Loucy (cell line): ENCODE results near the gene UPK3B.
"Not testable (repeated sequence)": the region's sequence is repeated elsewhere in the genome, so short reads cannot be mapped to it uniquely, and the experiment has no call there.

Source experiments
- H2AFZ ChIP-seq: fragments of 200-600 bp; sonication (generic); 2 replicates; pipeline ENCODE4 v1.6.0; 2016; ENCODE audit warnings: antibody characterized with exemption, mild to moderate bottlenecking, low read length, moderate library complexity
- H3F3A ChIP-seq: fragments of 200-600 bp; 2 replicates; pipeline ENCODE4 v1.6.0; 2016; ENCODE audit warnings: antibody characterized with exemption, low read depth, mild to moderate bottlenecking
- H3K27me3 ChIP-seq: fragments of 200-600 bp; sonication (generic); 2 replicates; pipeline ENCODE4 v1.6.1; 2014; ENCODE audit warnings: low read length, mild to moderate bottlenecking; ENCODE audit not compliant: insufficient read depth, poor library complexity, severe bottlenecking
- H3K36me3 ChIP-seq: fragments of 200-600 bp; sonication (generic); 2 replicates; pipeline ENCODE4 v1.6.1; 2016; ENCODE audit warnings: low read length; ENCODE audit not compliant: insufficient read depth
- H3K4me1 ChIP-seq: fragments of 200-600 bp; sonication (generic); 2 replicates; pipeline ENCODE4 v1.5.1; 2014; ENCODE audit warnings: low read length, mild to moderate bottlenecking; ENCODE audit not compliant: insufficient read depth, poor library complexity, severe bottlenecking
- H3K4me2 ChIP-seq: fragments of 200-600 bp; sonication (generic); 2 replicates; pipeline ENCODE4 v1.6.0; 2014; ENCODE audit warnings: antibody characterized with exemption, low read length, low read depth, mild to moderate bottlenecking; ENCODE audit not compliant: poor library complexity, severe bottlenecking
- H3K4me3 ChIP-seq: fragments of 200-600 bp; sonication (generic); 2 replicates; pipeline ENCODE4 v1.5.1; 2014; ENCODE audit warnings: low read length, mild to moderate bottlenecking, mixed read lengths; ENCODE audit not compliant: poor library complexity, severe bottlenecking
- H3K79me2 ChIP-seq: fragments of 200-600 bp; sonication (generic); 2 replicates; pipeline ENCODE4 v1.6.1; 2014; ENCODE audit warnings: low read length; ENCODE audit not compliant: insufficient read depth
- H3K9ac ChIP-seq: fragments of 200-600 bp; sonication (generic); 2 replicates; pipeline ENCODE4 v1.6.0; 2014; ENCODE audit warnings: mild to moderate bottlenecking, low read depth, low read length, moderate library complexity; ENCODE audit not compliant: poor library complexity, severe bottlenecking
- H3K9me2 ChIP-seq: fragments of 200-600 bp; sonication (generic); replicated peaks from 2 replicates; pipeline ENCODE4 v1.6.1; 2016; ENCODE audit warnings: low read depth, low read length, mixed read lengths
- H3K9me3 ChIP-seq: fragments of 200-600 bp; sonication (generic); 2 replicates; pipeline ENCODE4 v1.6.1; 2014; ENCODE audit warnings: mild to moderate bottlenecking, antibody characterized with exemption, low read length, low read depth; ENCODE audit not compliant: insufficient read depth
- H4K20me1 ChIP-seq: fragments of 200-600 bp; sonication (generic); 2 replicates; pipeline ENCODE4 v1.6.0; 2014; ENCODE audit warnings: antibody characterized with exemption, low read length, mild to moderate bottlenecking; ENCODE audit not compliant: insufficient read depth, poor library complexity, severe bottlenecking
- EZH2phosphoT487 ChIP-seq: fragments of 200-600 bp; IDR thresholded peaks from 2 replicates; pipeline ENCODE4 v1.6.1; 2018; ENCODE audit warnings: antibody characterized with exemption, mild to moderate bottlenecking, moderate library complexity, borderline replicate concordance
- TF ChIP-seq, protein P1 (sequence below): fragments of 200-600 bp; sonication (generic); conservative IDR thresholded peaks from 2 replicates; pipeline ENCODE4 v1.5.1; 2014; ENCODE audit warnings: mild to moderate bottlenecking, antibody characterized with exemption, low read length

UPK3B gene

DNA sequence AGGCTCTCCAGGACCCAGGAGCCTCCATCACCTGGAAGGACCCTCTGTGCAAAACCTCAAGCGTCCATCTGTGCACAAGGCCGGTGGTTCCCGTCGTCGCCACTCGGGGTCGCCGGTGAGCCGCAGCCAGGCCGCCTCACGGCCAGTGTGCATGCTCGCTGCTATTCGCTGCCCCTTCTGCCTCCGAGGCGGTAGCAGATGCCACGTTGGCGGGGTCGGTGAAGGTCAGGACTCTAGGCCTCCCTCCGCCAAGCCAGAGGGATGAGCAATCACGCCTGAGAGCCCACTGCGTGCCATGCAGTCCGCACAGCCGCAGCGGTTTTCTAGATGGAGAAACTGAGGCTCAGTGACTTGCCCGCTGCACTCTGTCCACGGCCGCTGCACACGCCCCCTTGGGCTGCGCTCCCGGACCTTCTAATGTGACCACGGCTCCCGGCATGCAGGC lies 5.7 kb downstream of the UPK3B start:
- Histone ChIP-seq H3K27me3 (no peaks in the 10 kb centered on the region), H3K36me3 (no peaks in the 10 kb centered on the region), H3K4me1 (no peaks in the 10 kb centered on the region), H3K4me2 (no peak overlapping the region), H3K9me3 (no peaks in the 10 kb centered on the region), H4K20me1 (no peaks in the 10 kb centered on the region), H3F3A (no peaks in the 10 kb centered on the region), H2AFZ (no peak overlapping the region), H3K9me2 (no peaks in the 10 kb centered on the region), H3K9ac (no peak overlapping the region), H3K4me3 (no peak overlapping the region), H3K79me2 (no peaks in the 10 kb centered on the region)
- TF ChIP-seq EZH2phosphoT487: no peak
- TF ChIP-seq, protein P1, sequence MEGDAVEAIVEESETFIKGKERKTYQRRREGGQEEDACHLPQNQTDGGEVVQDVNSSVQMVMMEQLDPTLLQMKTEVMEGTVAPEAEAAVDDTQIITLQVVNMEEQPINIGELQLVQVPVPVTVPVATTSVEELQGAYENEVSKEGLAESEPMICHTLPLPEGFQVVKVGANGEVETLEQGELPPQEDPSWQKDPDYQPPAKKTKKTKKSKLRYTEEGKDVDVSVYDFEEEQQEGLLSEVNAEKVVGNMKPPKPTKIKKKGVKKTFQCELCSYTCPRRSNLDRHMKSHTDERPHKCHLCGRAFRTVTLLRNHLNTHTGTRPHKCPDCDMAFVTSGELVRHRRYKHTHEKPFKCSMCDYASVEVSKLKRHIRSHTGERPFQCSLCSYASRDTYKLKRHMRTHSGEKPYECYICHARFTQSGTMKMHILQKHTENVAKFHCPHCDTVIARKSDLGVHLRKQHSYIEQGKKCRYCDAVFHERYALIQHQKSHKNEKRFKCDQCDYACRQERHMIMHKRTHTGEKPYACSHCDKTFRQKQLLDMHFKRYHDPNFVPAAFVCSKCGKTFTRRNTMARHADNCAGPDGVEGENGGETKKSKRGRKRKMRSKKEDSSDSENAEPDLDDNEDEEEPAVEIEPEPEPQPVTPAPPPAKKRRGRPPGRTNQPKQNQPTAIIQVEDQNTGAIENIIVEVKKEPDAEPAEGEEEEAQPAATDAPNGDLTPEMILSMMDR: no peak

DNA sequence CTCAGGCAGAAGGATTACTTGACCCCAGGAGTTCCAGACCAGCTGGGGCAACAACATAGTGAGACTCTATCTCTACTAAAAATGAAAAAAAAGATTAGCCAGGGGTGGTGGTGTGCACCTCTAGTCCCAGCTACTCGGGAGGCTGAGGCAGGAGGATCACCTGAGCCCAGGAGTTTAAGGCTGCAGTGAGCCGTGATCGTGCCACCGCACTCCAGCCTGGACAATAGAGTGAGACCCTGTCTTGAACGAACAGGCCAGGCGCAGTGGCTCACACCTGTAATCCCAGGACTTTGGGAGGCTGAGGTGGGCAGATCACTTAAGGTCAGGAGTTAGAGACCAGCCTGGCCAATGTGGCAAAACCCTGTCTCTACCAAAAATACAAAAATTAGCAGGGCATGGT lies 6.6 kb downstream of the UPK3B start:
- not testable (repeated sequence) for H3K9ac ChIP-seq, H4K20me1 ChIP-seq, H3F3A ChIP-seq, H3K4me1 ChIP-seq, H3K79me2 ChIP-seq, H3K4me3 ChIP-seq, H2AFZ ChIP-seq, H3K9me2 ChIP-seq, H3K4me2 ChIP-seq, H3K27me3 ChIP-seq, H3K36me3 ChIP-seq, H3K9me3 ChIP-seq

DNA sequence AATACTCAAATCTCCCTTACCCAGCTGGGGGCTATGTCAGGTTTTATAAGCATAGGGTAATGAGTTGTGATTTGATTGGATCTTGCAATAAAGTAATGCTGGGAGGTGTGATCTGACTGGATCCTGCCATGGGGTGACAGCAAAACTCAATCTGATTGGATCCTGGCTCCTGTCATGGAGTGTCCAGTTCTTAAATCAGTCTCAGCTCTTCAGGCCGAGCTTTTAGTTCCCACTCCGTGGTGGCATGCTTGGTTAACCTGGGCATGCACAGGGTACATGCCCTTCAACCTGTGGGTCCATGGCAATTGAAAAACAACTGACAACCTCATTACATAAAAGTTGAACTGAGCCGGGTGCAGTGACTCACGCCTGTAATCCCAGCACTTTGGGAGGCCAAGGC lies 15.8 kb downstream of the UPK3B start:
- not testable (repeated sequence) for H3K79me2 ChIP-seq, H3K4me1 ChIP-seq, H3K27me3 ChIP-seq, H3K4me2 ChIP-seq, H3K9me3 ChIP-seq, H4K20me1 ChIP-seq, H3K9ac ChIP-seq, H3K36me3 ChIP-seq, H3K9me2 ChIP-seq, H3K4me3 ChIP-seq, H2AFZ ChIP-seq, H3F3A ChIP-seq

DNA sequence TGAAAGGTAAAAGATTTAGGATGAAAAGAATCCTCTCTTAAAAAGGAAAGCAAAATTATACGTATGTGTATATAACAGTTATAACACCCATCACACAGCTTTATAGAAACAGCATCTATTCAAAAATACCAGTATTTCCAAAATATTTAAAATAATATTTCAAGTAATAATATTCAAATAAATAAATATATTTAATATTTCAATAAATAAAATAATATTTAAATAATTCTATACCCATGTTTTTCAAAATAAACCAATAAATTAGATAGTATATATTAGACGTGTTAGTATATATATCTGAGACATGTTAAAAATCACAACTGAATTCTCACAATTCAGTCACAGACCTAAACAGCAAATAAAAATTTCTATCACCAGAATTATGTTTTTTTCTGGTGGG lies 21.3 kb downstream of the UPK3B start:
- not testable (repeated sequence) for H3K4me1 ChIP-seq, H3K27me3 ChIP-seq, H3F3A ChIP-seq, H3K36me3 ChIP-seq, H3K4me3 ChIP-seq, H4K20me1 ChIP-seq, H3K9ac ChIP-seq, H2AFZ ChIP-seq, H3K9me3 ChIP-seq, H3K79me2 ChIP-seq, H3K9me2 ChIP-seq, H3K4me2 ChIP-seq

DNA sequence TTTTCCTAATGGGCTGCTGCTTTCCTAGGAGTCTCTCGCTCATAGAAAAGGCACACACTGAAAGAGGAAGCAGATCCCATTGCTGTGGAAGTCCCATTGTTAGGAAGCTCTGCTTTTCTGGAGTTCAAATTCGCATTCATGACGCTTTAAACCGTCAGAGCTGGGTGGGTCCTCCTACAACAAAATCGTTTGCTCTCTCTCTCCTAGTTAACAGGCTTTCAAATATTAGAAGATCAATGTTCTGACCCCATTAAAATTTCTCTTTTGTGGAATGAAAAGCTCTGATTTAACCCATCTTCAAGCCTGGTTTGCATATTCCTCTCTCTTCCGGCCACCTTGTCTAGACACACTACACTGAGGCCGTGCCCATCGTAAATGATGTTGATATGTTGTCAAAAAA lies 32.8 kb downstream of the UPK3B start, which contains the start of gene SPDYE16:
Gene SPDYE16 (minus strand): TSS at position 101 of the 400 bp plus-strand sequence. CDS start 1,838 bp downstream, outside the sequence.
- H3K9ac ChIP-seq, H3K4me3 ChIP-seq, H3K4me2 ChIP-seq, H3K79me2 ChIP-seq, H3K27me3 ChIP-seq, H2AFZ ChIP-seq, H4K20me1 ChIP-seq, H3K9me2 ChIP-seq, H3K4me1 ChIP-seq, H3K36me3 ChIP-seq, H3F3A ChIP-seq, H3K9me3 ChIP-seq: not testable (repeated sequence)

DNA sequence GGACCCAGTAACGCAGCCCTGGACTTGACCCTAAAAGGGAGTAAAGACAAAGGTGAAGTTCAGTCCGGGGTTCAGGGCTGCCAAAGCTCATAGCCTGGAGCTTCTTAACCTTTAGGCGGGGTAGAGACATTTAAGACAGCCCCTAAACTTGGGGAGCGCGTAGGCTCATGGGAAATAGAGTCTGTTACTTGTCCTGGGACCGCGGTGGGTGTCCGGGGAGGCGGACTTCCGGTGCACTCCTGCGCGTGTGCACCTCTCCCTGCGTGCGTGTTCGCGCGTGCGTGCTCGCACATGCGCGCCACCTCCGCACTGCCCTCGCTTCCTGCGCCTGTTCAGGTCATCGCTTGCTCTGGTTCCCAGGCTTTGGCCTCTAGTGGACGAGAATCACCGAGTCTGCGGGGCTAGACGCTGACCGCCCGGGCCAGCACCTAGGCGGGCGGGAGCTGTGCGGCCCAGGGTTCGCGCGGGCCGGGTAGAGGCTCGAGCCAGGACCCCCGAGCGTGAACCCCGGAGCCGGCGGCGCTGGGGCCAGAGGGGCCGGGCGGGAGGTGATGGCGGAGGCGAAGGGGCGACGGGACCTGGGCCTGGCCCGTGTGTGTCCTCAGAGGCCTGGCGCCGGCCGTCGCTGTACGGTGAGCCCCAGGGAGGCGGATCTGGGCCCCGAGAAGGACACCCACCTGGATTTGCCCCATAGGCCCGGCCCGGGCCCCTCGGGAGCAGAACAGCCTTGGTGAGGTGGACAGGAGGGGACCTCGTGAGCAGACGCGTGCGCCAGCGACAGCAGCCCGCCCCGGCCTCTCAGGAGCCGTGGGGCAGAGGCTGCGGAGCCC lies 38.9 kb downstream of the UPK3B start:
- not testable (repeated sequence) for H4K20me1 ChIP-seq, H3K9me3 ChIP-seq, H3K27me3 ChIP-seq, H3F3A ChIP-seq, H3K9me2 ChIP-seq, H3K36me3 ChIP-seq, H3K4me1 ChIP-seq
- Histone ChIP-seq H3K4me3 (peak overlapping the region; percentile 86), H3K9ac (peak overlapping the region; percentile 87), H3K79me2 (peaks cover 30% of the 10 kb centered on the region), H2AFZ (peak overlapping the region; percentile 81; the same call in 1 of the 2 replicates), H3K4me2 (peak overlapping the region; percentile 84)
